Measurements from ENCODE around the gene NCKAP5.

Gene NCKAP5

GRCh38 chr2:133581010-133581760 lies 12.9 kb upstream of the NCKAP5 start:
- H3K4me3 ChIP-seq (ENCODE audit: control insufficient read depth, low read depth, low read length): no peak overlapping the region
- TF ChIP-seq CTCF (IDR thresholded peaks at IDR 0.05; ENCODE audit: control insufficient read depth, insufficient read depth, low read depth, low read length, missing control alignments): no peak
- no peak for DNase-seq (ENCODE audit: low read depth)

DNA sequence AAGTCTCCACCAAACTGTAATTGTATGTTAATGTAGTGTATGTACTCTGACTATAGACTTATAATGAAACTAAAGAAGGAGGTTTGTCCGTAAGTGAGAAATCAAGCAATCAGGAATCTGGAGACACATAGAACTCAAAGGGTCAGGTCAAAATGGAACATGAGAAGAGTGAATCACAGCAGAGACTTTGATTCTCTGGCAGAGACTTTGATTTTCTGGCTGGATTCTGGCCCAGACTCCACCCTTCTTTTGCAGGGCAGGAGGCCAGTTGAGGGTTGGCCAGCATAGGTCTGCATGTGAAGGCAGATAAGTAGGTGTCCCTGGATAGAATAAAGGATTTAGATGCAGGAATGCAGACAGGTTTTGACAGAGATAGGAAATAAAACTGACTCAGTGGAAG lies 11.0 kb upstream of the NCKAP5 start:
- DNase-seq (ENCODE audit: low read depth): no peak
- TF ChIP-seq CTCF (IDR thresholded peaks at IDR 0.05; ENCODE audit: control insufficient read depth, insufficient read depth, low read depth, low read length, missing control alignments): no peak
- no peak overlapping the region for H3K4me3 ChIP-seq (ENCODE audit: control insufficient read depth, low read depth, low read length)

DNA sequence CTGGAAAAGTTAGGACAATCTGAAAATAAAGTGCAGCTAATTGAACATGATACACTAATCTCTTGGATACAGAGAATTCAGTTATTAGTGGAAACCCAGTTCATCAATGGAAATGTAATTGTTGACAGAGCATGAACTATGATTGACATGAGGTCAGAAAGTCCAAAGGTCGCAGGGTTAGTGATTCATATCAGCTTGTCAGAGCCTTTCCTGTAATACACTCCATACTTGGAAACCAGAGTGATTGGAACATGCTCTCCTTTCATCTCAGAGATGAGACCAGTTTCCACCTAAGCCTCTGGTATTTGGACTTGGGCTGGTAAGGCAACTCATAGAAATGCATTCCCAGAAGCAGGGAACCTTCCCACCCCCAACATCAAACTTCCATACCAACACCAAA lies 8.5 kb upstream of the NCKAP5 start:
- no peak for TF ChIP-seq CTCF (IDR thresholded peaks at IDR 0.05; ENCODE audit: control insufficient read depth, insufficient read depth, low read depth, low read length, missing control alignments)
- H3K4me3 ChIP-seq (ENCODE audit: control insufficient read depth, low read depth, low read length): no peak overlapping the region
- DNase-seq (ENCODE audit: low read depth): no peak

- no peak overlapping the region for H3K4me3 ChIP-seq (ENCODE audit: control insufficient read depth, low read depth, low read length)
- TF ChIP-seq CTCF (IDR thresholded peaks at IDR 0.05; ENCODE audit: control insufficient read depth, insufficient read depth, low read depth, low read length, missing control alignments): no peak
- no peak for DNase-seq (ENCODE audit: low read depth)
Observed at GRCh38 chr2:133574620-133575019, 6.4 kb upstream of the NCKAP5 start.

DNA sequence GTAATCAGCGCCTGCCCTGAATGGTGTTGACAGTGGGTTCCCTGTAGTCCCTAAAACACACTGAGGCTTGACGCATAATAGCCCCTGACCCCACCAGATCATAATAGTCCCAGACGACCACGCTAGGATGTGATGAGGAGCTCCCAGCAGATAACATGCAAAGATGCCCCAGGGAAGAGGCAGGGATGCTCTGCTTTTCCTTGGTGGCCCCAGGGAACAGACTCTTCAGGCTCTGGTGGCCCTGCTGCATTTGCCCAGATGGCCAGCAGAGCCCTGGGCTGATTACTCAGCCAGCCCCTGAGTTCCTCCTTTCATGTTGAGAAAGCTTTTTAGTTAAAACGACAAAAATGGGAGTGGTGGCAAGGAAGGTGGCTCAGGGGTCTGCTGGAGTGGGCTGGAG lies 5.9 kb upstream of the NCKAP5 start:
- DNase-seq (ENCODE audit: low read depth): no peak
- no peak for TF ChIP-seq CTCF (IDR thresholded peaks at IDR 0.05; ENCODE audit: control insufficient read depth, insufficient read depth, low read depth, low read length, missing control alignments)
- no peak overlapping the region for H3K4me3 ChIP-seq (ENCODE audit: control insufficient read depth, low read depth, low read length)

GRCh38 chr2:133573491-133574162 lies 5.4 kb upstream of the NCKAP5 start:
- no peak overlapping the region for H3K4me3 ChIP-seq (ENCODE audit: control insufficient read depth, low read depth, low read length)
- DNase-seq (ENCODE audit: low read depth): no peak
- no peak for TF ChIP-seq CTCF (IDR thresholded peaks at IDR 0.05; ENCODE audit: control insufficient read depth, insufficient read depth, low read depth, low read length, missing control alignments)
